Measurements from ENCODE around the gene KCNE4.

The KCNE4 gene

GRCh38 chr2:223051693-223052289 is at the start of gene KCNE4:
KCNE4 (plus strand) TSS chr2:223052190; CDS start chr2:223052831, 641 bp downstream.
- Mint-ChIP-seq H3K27me3 (peaks cover 1% of the 10 kb centered on the region), H3K27ac (no peak within 1 kb of the TSS), H3K36me3 (no peaks in the 10 kb centered on the region), H3K4me3 (no peak within 1 kb of the TSS), H3K9me3 (ENCODE audit: low read depth) (no peaks in the 10 kb centered on the region), H3K4me1 (ENCODE audit: low read depth) (no peaks in the 10 kb centered on the region)

- Mint-ChIP-seq H3K27ac (no peak overlapping the region), H3K4me1 (ENCODE audit: low read depth) (no peaks in the 10 kb centered on the region), H3K4me3 (no peak overlapping the region), H3K27me3 (peaks cover 5% of the 10 kb centered on the region), H3K36me3 (no peaks in the 10 kb centered on the region), H3K9me3 (ENCODE audit: low read depth) (no peaks in the 10 kb centered on the region)
Measured at GRCh38 chr2:223003191-223003590, 48.8 kb upstream of the KCNE4 start.

- H3K4me3 Mint-ChIP-seq: no peak overlapping the region
- H3K27ac Mint-ChIP-seq: no peak overlapping the region
- H3K4me1 Mint-ChIP-seq (ENCODE audit: low read depth): no peaks in the 10 kb centered on the region
- H3K36me3 Mint-ChIP-seq: no peaks in the 10 kb centered on the region
- no peaks in the 10 kb centered on the region for H3K9me3 Mint-ChIP-seq (ENCODE audit: low read depth)
- H3K27me3 Mint-ChIP-seq: peaks cover 9% of the 10 kb centered on the region
Measured at GRCh38 chr2:223005496-223005895, 46.5 kb upstream of the KCNE4 start.

- H3K4me3 Mint-ChIP-seq: no peak overlapping the region
- peaks cover 14% of the 10 kb centered on the region for H3K27me3 Mint-ChIP-seq
- no peak overlapping the region for H3K27ac Mint-ChIP-seq
- H3K36me3 Mint-ChIP-seq: no peaks in the 10 kb centered on the region
- H3K4me1 Mint-ChIP-seq (ENCODE audit: low read depth): no peaks in the 10 kb centered on the region
- no peaks in the 10 kb centered on the region for H3K9me3 Mint-ChIP-seq (ENCODE audit: low read depth)
Measured at GRCh38 chr2:223007531-223007930, 44.5 kb upstream of the KCNE4 start.

- Mint-ChIP-seq H3K27ac (no peak overlapping the region), H3K4me1 (ENCODE audit: low read depth) (no peaks in the 10 kb centered on the region), H3K9me3 (ENCODE audit: low read depth) (no peaks in the 10 kb centered on the region), H3K4me3 (no peak overlapping the region), H3K27me3 (peaks cover 17% of the 10 kb centered on the region), H3K36me3 (no peaks in the 10 kb centered on the region)
Measured at GRCh38 chr2:223008162-223008561, 43.8 kb upstream of the KCNE4 start.

- peaks cover 17% of the 10 kb centered on the region for H3K27me3 Mint-ChIP-seq
- no peaks in the 10 kb centered on the region for H3K36me3 Mint-ChIP-seq
- H3K9me3 Mint-ChIP-seq (ENCODE audit: low read depth): no peaks in the 10 kb centered on the region
- H3K4me1 Mint-ChIP-seq (ENCODE audit: low read depth): no peaks in the 10 kb centered on the region
- H3K27ac Mint-ChIP-seq: no peak overlapping the region
- no peak overlapping the region for H3K4me3 Mint-ChIP-seq
Measured at GRCh38 chr2:223008956-223009355, 43.0 kb upstream of the KCNE4 start.

GRCh38 chr2:223010641-223011040 is 41.3 kb upstream of the KCNE4 start:
- Mint-ChIP-seq H3K27me3 (peaks cover 17% of the 10 kb centered on the region), H3K4me3 (no peak overlapping the region), H3K27ac (no peak overlapping the region), H3K4me1 (ENCODE audit: low read depth) (no peaks in the 10 kb centered on the region), H3K36me3 (no peaks in the 10 kb centered on the region), H3K9me3 (ENCODE audit: low read depth) (no peaks in the 10 kb centered on the region)

GRCh38 chr2:223012291-223012690 is 39.7 kb upstream of the KCNE4 start:
- H3K36me3 Mint-ChIP-seq: no peaks in the 10 kb centered on the region

GRCh38 chr2:223019390-223019930 is 32.5 kb upstream of the KCNE4 start:
- Mint-ChIP-seq H3K9me3 (ENCODE audit: low read depth) (no peaks in the 10 kb centered on the region), H3K27me3 (peaks cover 3% of the 10 kb centered on the region), H3K4me3 (no peak overlapping the region), H3K4me1 (ENCODE audit: low read depth) (no peaks in the 10 kb centered on the region), H3K36me3 (no peaks in the 10 kb centered on the region), H3K27ac (no peak overlapping the region)

More at GRCh38 chr2:223012291-223012690, 39.7 kb upstream of the KCNE4 start:
- Mint-ChIP-seq H3K4me3 (no peak overlapping the region), H3K27me3 (peaks cover 17% of the 10 kb centered on the region), H3K27ac (no peak overlapping the region), H3K9me3 (ENCODE audit: low read depth) (no peaks in the 10 kb centered on the region), H3K4me1 (ENCODE audit: low read depth) (no peaks in the 10 kb centered on the region)

GRCh38 chr2:223019987-223020717 is 31.8 kb upstream of the KCNE4 start:
- H3K9me3 Mint-ChIP-seq (ENCODE audit: low read depth): no peaks in the 10 kb centered on the region
- no peaks in the 10 kb centered on the region for H3K4me1 Mint-ChIP-seq (ENCODE audit: low read depth)
- peaks cover 3% of the 10 kb centered on the region for H3K27me3 Mint-ChIP-seq
- H3K36me3 Mint-ChIP-seq: no peaks in the 10 kb centered on the region
- H3K4me3 Mint-ChIP-seq: no peak overlapping the region
- no peak overlapping the region for H3K27ac Mint-ChIP-seq

- no peak overlapping the region for H3K4me3 Mint-ChIP-seq
- H3K36me3 Mint-ChIP-seq: no peaks in the 10 kb centered on the region
- no peaks in the 10 kb centered on the region for H3K9me3 Mint-ChIP-seq (ENCODE audit: low read depth)
- H3K27me3 Mint-ChIP-seq: peaks cover 3% of the 10 kb centered on the region
- H3K4me1 Mint-ChIP-seq (ENCODE audit: low read depth): no peaks in the 10 kb centered on the region
- H3K27ac Mint-ChIP-seq: no peak overlapping the region
Measured at GRCh38 chr2:223020971-223021675, 30.9 kb upstream of the KCNE4 start.

- no peaks in the 10 kb centered on the region for H3K9me3 Mint-ChIP-seq (ENCODE audit: low read depth)
- no peak overlapping the region for H3K27ac Mint-ChIP-seq
- H3K4me1 Mint-ChIP-seq (ENCODE audit: low read depth): no peaks in the 10 kb centered on the region
- H3K4me3 Mint-ChIP-seq: no peak overlapping the region
- H3K36me3 Mint-ChIP-seq: no peaks in the 10 kb centered on the region
- peaks cover 3% of the 10 kb centered on the region for H3K27me3 Mint-ChIP-seq
Measured at GRCh38 chr2:223026357-223027110, 25.5 kb upstream of the KCNE4 start.

- H3K4me1 Mint-ChIP-seq (ENCODE audit: low read depth): no peaks in the 10 kb centered on the region
- H3K36me3 Mint-ChIP-seq: no peaks in the 10 kb centered on the region
- H3K27me3 Mint-ChIP-seq: peaks cover 3% of the 10 kb centered on the region
- H3K4me3 Mint-ChIP-seq: no peak overlapping the region
- H3K9me3 Mint-ChIP-seq (ENCODE audit: low read depth): no peaks in the 10 kb centered on the region
- H3K27ac Mint-ChIP-seq: no peak overlapping the region
Measured at GRCh38 chr2:223027442-223027841, 24.5 kb upstream of the KCNE4 start.

- Mint-ChIP-seq H3K9me3 (ENCODE audit: low read depth) (no peaks in the 10 kb centered on the region), H3K36me3 (no peaks in the 10 kb centered on the region), H3K4me1 (ENCODE audit: low read depth) (no peaks in the 10 kb centered on the region), H3K27me3 (peaks cover under 1% of the 10 kb centered on the region), H3K4me3 (no peak overlapping the region), H3K27ac (no peak overlapping the region)
Measured at GRCh38 chr2:223029287-223029686, 22.7 kb upstream of the KCNE4 start.
